ENCODE measurements around the gene IGFLR1.
"Not testable (repeated sequence)": the region's sequence is repeated elsewhere in the genome, so short reads cannot be mapped to it uniquely, and the experiment has no call there.

The IGFLR1 gene

GRCh38 chr19:35724132-35724531, 18.1 kb downstream of the IGFLR1 start:
- not testable (repeated sequence) for DNase-seq (ENCODE audit: low read depth in 2 of 2)

DNA sequence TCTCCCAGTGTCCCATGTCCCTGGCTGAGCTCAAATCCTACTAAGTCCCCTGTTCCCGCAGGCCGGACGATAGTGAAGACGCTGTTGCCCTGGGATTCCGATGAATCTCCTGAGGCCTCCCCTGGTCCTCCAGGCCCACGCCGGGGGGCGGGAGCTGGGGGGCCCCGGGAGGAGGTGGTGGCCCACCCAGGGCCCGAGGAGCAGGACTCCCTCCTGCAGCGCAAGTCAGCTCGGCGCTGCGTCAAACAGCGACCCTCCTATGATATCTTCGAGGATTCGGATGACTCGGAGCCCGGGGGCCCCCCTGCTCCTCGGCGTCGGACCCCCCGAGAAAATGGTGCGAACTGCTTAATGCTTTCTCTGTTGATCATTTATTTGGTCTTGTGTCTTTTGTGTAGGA, 18.6 kb downstream of the IGFLR1 start:
- no peak for DNase-seq (ENCODE audit: low read depth in 2 of 2)

- DNase-seq (ENCODE audit: low read depth in 2 of 2): no peak
Observed at GRCh38 chr19:35722897-35723296, 19.4 kb downstream of the IGFLR1 start.

DNA sequence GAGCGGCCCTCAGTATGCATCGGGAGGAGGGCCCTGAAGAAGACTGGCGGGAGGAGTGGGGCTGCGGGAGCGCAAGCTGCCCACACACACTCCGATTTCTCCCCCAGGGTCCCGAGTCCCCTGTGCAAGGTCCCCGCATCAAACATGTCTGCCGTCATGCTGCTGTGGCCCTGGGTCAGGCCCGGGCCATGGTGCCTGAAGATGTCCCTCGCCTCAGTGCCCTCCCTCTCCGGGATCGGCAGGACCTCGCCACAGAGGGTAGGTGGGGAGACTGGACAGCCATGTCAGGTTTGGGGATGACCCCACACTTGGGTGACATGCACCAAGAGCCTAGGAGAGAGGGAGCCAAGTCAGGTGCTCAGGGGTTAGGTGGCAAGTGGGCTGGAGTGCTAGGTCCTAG, 19.8 kb downstream of the IGFLR1 start:
- DNase-seq (ENCODE audit: low read depth in 2 of 2): no peak

- no peak for DNase-seq (ENCODE audit: low read depth in 2 of 2)
Observed at GRCh38 chr19:35721374-35721773, 20.9 kb downstream of the IGFLR1 start.

- DNase-seq (ENCODE audit: low read depth in 2 of 2): no peak
Observed at GRCh38 chr19:35720648-35721047, 21.6 kb downstream of the IGFLR1 start.

DNA sequence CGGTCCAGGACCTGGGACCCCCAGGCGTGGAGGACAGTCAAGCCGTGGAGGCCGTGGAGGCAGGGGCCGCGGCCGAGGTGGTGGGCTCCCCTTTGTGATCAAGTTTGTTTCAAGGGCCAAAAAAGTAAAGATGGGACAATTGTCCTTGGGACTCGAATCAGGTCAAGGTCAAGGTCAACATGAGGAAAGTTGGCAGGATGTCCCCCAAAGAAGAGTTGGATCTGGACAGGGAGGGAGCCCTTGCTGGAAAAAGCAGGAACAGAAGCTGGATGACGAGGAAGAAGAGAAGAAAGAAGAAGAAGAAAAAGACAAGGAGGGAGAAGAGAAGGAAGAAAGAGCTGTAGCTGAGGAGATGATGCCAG, 22.1 kb downstream of the IGFLR1 start:
- no peak for DNase-seq (ENCODE audit: low read depth in 2 of 2)

DNA sequence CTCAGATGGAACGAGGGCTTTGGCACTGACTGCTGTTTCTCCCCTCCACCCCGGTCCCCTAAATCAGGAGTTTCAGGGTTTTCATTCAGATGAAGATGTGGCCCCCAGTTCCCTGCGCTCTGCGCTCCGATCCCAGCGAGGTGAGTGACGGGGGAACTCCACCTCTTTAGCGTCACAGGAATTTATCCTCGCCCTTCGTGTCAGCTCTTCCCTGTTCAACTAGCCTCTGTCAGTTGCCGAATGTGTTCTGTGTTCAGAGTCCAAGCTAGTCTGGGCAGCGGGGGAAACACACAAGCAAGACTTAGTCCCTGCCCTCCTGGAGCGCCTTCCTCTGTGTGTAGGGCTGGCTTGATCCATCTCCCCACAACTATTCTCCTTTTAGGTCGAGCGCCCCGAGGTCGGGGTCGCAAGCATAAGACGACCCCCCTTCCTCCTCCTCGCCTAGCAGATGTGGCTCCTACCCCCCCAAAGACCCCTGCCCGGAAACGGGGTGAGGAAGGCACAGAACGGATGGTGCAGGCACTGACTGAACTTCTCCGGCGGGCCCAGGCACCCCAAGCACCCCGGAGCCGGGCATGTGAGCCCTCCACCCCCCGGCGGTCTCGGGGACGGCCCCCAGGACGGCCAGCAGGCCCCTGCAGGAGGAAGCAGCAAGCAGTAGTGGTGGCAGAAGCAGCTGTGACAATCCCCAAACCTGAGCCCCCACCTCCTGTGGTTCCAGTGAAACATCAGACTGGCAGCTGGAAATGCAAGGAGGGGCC, 22.7 kb downstream of the IGFLR1 start:
- no peak for DNase-seq (ENCODE audit: low read depth in 2 of 2)

- no peak for DNase-seq (ENCODE audit: low read depth in 2 of 2)
Observed at GRCh38 chr19:35718345-35719041, 23.8 kb downstream of the IGFLR1 start.

GRCh38 chr19:35717665-35718344, 24.4 kb downstream of the IGFLR1 start, which contains the start of gene KMT2B:
TSS of gene KMT2B (plus strand) at chr19:35718003. CDS start at chr19:35718019, 16 bp downstream.
- DNase-seq (ENCODE audit: low read depth in 2 of 2): no peak

GRCh38 chr19:35716801-35717664, 25.2 kb downstream of the IGFLR1 start:
- peak; percentile 91 to 94 for DNase-seq (ENCODE audit: low read depth in 2 of 2)

GRCh38 chr19:35715981-35716800, 26.1 kb downstream of the IGFLR1 start:
- no peak for DNase-seq (ENCODE audit: low read depth in 2 of 2)

- no peak for DNase-seq (ENCODE audit: low read depth in 2 of 2)
Observed at GRCh38 chr19:35715355-35715809, 26.9 kb downstream of the IGFLR1 start.

- DNase-seq (ENCODE audit: low read depth in 2 of 2): no peak
Observed at GRCh38 chr19:35714601-35715354, 27.5 kb downstream of the IGFLR1 start.

- no peak for DNase-seq (ENCODE audit: low read depth in 2 of 2)
Observed at GRCh38 chr19:35713904-35714495, 28.3 kb downstream of the IGFLR1 start.

GRCh38 chr19:35713506-35713850, 28.8 kb downstream of the IGFLR1 start:
- no peak for DNase-seq (ENCODE audit: low read depth in 2 of 2)

DNA sequence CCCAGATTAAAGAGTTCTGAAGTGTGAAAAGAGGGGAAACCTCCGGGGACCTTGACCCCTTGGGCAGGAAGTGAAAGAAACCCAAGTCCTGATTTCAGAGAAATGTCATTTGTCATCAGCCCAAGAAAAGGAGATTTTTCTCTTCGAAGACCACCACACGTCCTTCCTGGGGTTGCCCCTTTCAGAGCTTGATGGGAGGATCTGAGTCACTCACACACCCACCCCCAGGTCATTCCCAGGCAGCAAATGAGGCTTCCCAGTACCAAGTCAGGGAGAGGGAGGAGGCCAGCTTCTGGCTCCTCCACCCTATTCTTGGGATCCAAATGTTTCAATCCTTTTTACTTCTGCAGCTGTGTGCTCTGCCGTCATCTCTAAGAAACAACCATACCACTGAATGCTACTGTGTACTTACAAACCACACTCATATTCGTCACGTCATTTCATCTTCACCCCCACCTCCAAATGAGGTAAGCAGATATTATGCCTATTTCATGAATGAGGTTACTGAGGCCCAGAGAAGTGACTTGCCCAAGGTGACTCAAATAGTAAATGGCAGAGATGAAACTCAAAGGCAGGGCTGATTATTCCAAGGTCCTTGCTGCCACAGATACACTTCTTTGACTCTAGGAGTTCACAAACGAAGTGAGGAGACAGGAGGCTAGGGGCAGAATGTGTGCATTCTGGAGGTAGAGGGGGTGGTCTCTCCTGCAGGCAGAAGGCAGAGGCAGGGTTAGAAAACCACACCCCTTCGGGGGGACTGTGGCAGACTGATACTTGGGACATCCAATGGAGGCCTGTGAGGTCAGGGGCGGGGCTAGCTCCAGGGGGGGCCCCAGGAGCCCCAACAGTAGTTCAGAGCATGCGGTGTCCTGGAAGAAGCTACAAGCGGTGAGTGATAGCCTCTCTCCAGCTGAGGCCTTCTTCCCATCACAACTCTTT, 29.4 kb downstream of the IGFLR1 start:
- no peak for DNase-seq (ENCODE audit: low read depth in 2 of 2)

Data from stimulated activated CD4-positive, alpha-beta T cell treated with anti-CD3 and anti-CD28 coated beads, Interleukin-1b, Interleukin-23, amount 100 ng/mL, for 1 hour (primary cell).